ENCODE data around the gene CDC16. TPM values are rescaled to one million over a fixed set of nuclear protein-coding genes. Genes with fewer than 3 reads are reported as not detected.
"Not testable (repeated sequence)": the region's sequence is repeated elsewhere in the genome, so short reads cannot be mapped to it uniquely, and the experiment has no call there.

The CDC16 gene
- total RNA-seq, 1 donor from 2014 or later: 34.5 TPM

- Histone ChIP-seq H3K36me3 (no peaks in the 10 kb centered on the region), H3K27ac (replicated peaks) (no peak overlapping the region), H3K9me3 (replicated peaks) (peaks cover 1% of the 10 kb centered on the region), H3K27me3 (ENCODE audit: low read depth) (peaks cover 81% of the 10 kb centered on the region), H3K4me3 (no peak overlapping the region), H3K4me1 (no peaks in the 10 kb centered on the region)
- no peak for TF ChIP-seq CTCF (IDR thresholded peaks at IDR 0.05; ENCODE audit: borderline replicate concordance)
- intact Hi-C loops (cut with micrococcal nuclease): no loop called here
- no peak for DNase-seq
Measured at GRCh38 chr13:114198556-114198955, 36.1 kb upstream of the CDC16 start.

GRCh38 chr13:114199526-114199925 is 35.2 kb upstream of the CDC16 start:
- H3K27me3 ChIP-seq (ENCODE audit: low read depth): peaks cover 87% of the 10 kb centered on the region
- H3K36me3 ChIP-seq; intact Hi-C loops (cut with micrococcal nuclease); H3K4me1 ChIP-seq; H3K9me3 ChIP-seq (replicated peaks); H3K4me3 ChIP-seq; H3K27ac ChIP-seq (replicated peaks); DNase-seq: not testable (repeated sequence)

GRCh38 chr13:114199954-114200353 is 34.7 kb upstream of the CDC16 start:
- no peak overlapping the region for H3K4me3 ChIP-seq
- no peaks in the 10 kb centered on the region for H3K36me3 ChIP-seq
- DNase-seq: no peak
- TF ChIP-seq CTCF (IDR thresholded peaks at IDR 0.05; ENCODE audit: borderline replicate concordance): no peak
- intact Hi-C loops (cut with micrococcal nuclease): no loop called here
- H3K9me3 ChIP-seq (replicated peaks): no peaks in the 10 kb centered on the region
- H3K27me3 ChIP-seq (ENCODE audit: low read depth): peaks cover 82% of the 10 kb centered on the region
- H3K27ac ChIP-seq (replicated peaks): no peak overlapping the region
- no peaks in the 10 kb centered on the region for H3K4me1 ChIP-seq

- Histone ChIP-seq H3K4me1 (no peaks in the 10 kb centered on the region), H3K27me3 (ENCODE audit: low read depth) (peaks cover 78% of the 10 kb centered on the region), H3K9me3 (replicated peaks) (no peaks in the 10 kb centered on the region), H3K27ac (replicated peaks) (no peak overlapping the region), H3K36me3 (no peaks in the 10 kb centered on the region), H3K4me3 (no peak overlapping the region)
- no peak for TF ChIP-seq CTCF (IDR thresholded peaks at IDR 0.05; ENCODE audit: borderline replicate concordance)
- DNase-seq: no peak
- intact Hi-C loops (cut with micrococcal nuclease): no loop called here
Measured at GRCh38 chr13:114200399-114200911, 34.2 kb upstream of the CDC16 start.

GRCh38 chr13:114202581-114202980 is 32.1 kb upstream of the CDC16 start:
- H3K27ac ChIP-seq (replicated peaks): no peak overlapping the region
- intact Hi-C loops (cut with micrococcal nuclease): no loop called here
- H3K9me3 ChIP-seq (replicated peaks): peaks cover 8% of the 10 kb centered on the region
- TF ChIP-seq CTCF (IDR thresholded peaks at IDR 0.05; ENCODE audit: borderline replicate concordance): no peak
- H3K4me1 ChIP-seq: no peaks in the 10 kb centered on the region
- H3K36me3 ChIP-seq: no peaks in the 10 kb centered on the region
- H3K4me3 ChIP-seq: no peak overlapping the region
- no peak for DNase-seq
- H3K27me3 ChIP-seq (ENCODE audit: low read depth): peaks cover 58% of the 10 kb centered on the region

GRCh38 chr13:114203536-114203935 is 31.2 kb upstream of the CDC16 start:
- no peak for DNase-seq
- Histone ChIP-seq H3K9me3 (replicated peaks) (peaks cover 10% of the 10 kb centered on the region), H3K4me1 (no peaks in the 10 kb centered on the region), H3K27me3 (ENCODE audit: low read depth) (peaks cover 49% of the 10 kb centered on the region), H3K36me3 (no peaks in the 10 kb centered on the region), H3K27ac (replicated peaks) (no peak overlapping the region), H3K4me3 (no peak overlapping the region)
- intact Hi-C loops (cut with micrococcal nuclease): no loop called here
- TF ChIP-seq CTCF (IDR thresholded peaks at IDR 0.05; ENCODE audit: borderline replicate concordance): no peak

All from left ventricle myocardium inferior (tissue), 1 donor.